Endothelial cell of umbilical vein (primary cell): ENCODE data around the gene PSMB3. TPM values are rescaled to one million over a fixed set of nuclear protein-coding genes. Genes with fewer than 3 reads are reported as not detected.
A peak's percentile ranks its signal among the peaks of the same experiment; 100 is the strongest.

Experiments
- BruUV-seq: library from RNA; stranded (reverse); fragments of 400-500 nt; replicated peaks from 2 replicates; lab custom pipeline; 2021; lab: Mats Ljungman, UMichigan
- CTCF ChIA-PET: fragments of 300-600, 350-600 bp; sonication (Branson Sonifier 250); formaldehyde crosslinking; loops from one replicate; lab custom pipeline; 2021; ENCODE audit warnings: antibody characterized with exemption, inconsistent platforms; lab: Charles Lee
- POLR2A ChIA-PET: fragments of 300-600, 350-600 bp; sonication (Branson Sonifier 250); formaldehyde crosslinking; loops from one replicate; lab custom pipeline; 2021; ENCODE audit warnings: antibody characterized with exemption, inconsistent platforms; lab: Charles Lee
- DNase-seq: peaks from one replicate; pipeline ENCODE4 v3.0.0-alpha.2; 2011; ENCODE audit warnings: low read depth, low spot score
- FAIRE-seq: peaks from 2 replicates; lab custom pipeline; 2011; peaks lifted over from hg19 to GRCh38; lab: Jason Lieb, UNC
- H2AFZ ChIP-seq: 2 replicates; pipeline ENCODE4 v1.6.0; 2012; ENCODE audit warnings: low read depth, low read length, control low read depth, inconsistent platforms
- H3K27ac ChIP-seq: 2 replicates; pipeline ENCODE4 v1.5.1; 2011; ENCODE audit warnings: low read depth, mild to moderate bottlenecking, control low read depth, low read length, moderate library complexity; ENCODE audit not compliant: insufficient read depth
- H3K27me3 ChIP-seq, 2 experiments: 2 replicates each; pipeline versions ENCODE4 v1.6.0 to v1.6.1; 2011; ENCODE audit warnings: low read length in 2 of 2, mixed read lengths in 1 of 2; ENCODE audit not compliant: control insufficient read depth in 2 of 2, insufficient read depth in 2 of 2
- H3K36me3 ChIP-seq, 2 experiments: 2 replicates in 1 of 2; 3 replicates in 1 of 2; pipeline ENCODE4 v1.5.1; 2011; ENCODE audit warnings: low read length in 2 of 2, mild to moderate bottlenecking in 1 of 2, moderate library complexity in 1 of 2; ENCODE audit not compliant: control insufficient read depth in 2 of 2, insufficient read depth in 2 of 2; ENCODE audit errors: extremely low read depth in 1 of 2
- H3K4me1 ChIP-seq: 3 replicates; pipeline ENCODE4 v1.5.1; 2011; ENCODE audit warnings: mild to moderate bottlenecking, low read length; ENCODE audit not compliant: control insufficient read depth, insufficient read depth; ENCODE audit errors: extremely low read depth
- H3K4me2 ChIP-seq: 2 replicates; pipeline ENCODE4 v1.6.1; 2011; ENCODE audit warnings: low read length, control low read depth, mixed read lengths; ENCODE audit not compliant: insufficient read depth
- H3K4me3 ChIP-seq, 3 experiments: fragments of 200-600 bp in 1 of 3; sonication (generic), shearing (Covaris generic) in 1 of 3; replicated peaks in 1 of 3; 2 replicates each; pipeline ENCODE4 v1.5.1; 2011 to 2016; ENCODE audit warnings: control low read depth in 3 of 3, low read length in 3 of 3, mild to moderate bottlenecking in 2 of 3, inconsistent platforms in 1 of 3, low read depth in 1 of 3, moderate library complexity in 1 of 3; ENCODE audit not compliant: insufficient read depth in 1 of 3
- H3K79me2 ChIP-seq: 2 replicates; pipeline ENCODE4 v1.6.0; 2012; ENCODE audit warnings: low read length, inconsistent platforms; ENCODE audit not compliant: control insufficient read depth, insufficient read depth
- H3K9ac ChIP-seq: replicated peaks from 2 replicates; pipeline ENCODE3; 2011; ENCODE audit warnings: low read length, control low read depth; ENCODE audit not compliant: insufficient read depth; ENCODE audit errors: extremely low read depth
- H3K9me1 ChIP-seq: replicated peaks from 3 replicates; pipeline ENCODE4 v1.6.0; 2011; ENCODE audit warnings: mild to moderate bottlenecking, low read length; ENCODE audit not compliant: control insufficient read depth, insufficient read depth; ENCODE audit errors: extremely low read depth
- H3K9me3 ChIP-seq: replicated peaks from 2 replicates; pipeline ENCODE4 v1.5.1; 2012; ENCODE audit warnings: low read length, inconsistent platforms; ENCODE audit not compliant: control insufficient read depth, insufficient read depth
- H4K20me1 ChIP-seq: replicated peaks from 2 replicates; pipeline ENCODE3; 2011; ENCODE audit warnings: mild to moderate bottlenecking, low read length; ENCODE audit not compliant: control insufficient read depth, insufficient read depth; ENCODE audit errors: extremely low read depth
- EZH2 ChIP-seq: IDR thresholded peaks from 2 replicates; pipeline ENCODE4 v1.6.1; 2012; ENCODE audit warnings: borderline replicate concordance, low read depth, mild to moderate bottlenecking, moderate library complexity, low read length, inconsistent platforms; ENCODE audit not compliant: severe bottlenecking
- GATA2 ChIP-seq: IDR thresholded peaks from 2 replicates; pipeline ENCODE4 v1.7.0; 2011; ENCODE audit warnings: low read depth, mild to moderate bottlenecking, moderate library complexity, mixed read lengths, low read length; ENCODE audit not compliant: insufficient read length, insufficient read depth
- MYC ChIP-seq: IDR thresholded peaks from one replicate; pipeline ENCODE4 v1.6.1; 2011; ENCODE audit warnings: mild to moderate bottlenecking, low read depth, low read length
- POLR2A ChIP-seq: IDR thresholded peaks from 2 replicates; pipeline ENCODE4 v1.6.1; 2012; ENCODE audit warnings: low read depth, mild to moderate bottlenecking, control low read depth, low read length
- POLR2AphosphoS5 ChIP-seq: IDR thresholded peaks from 2 replicates; pipeline ENCODE4 v1.6.1; 2012; ENCODE audit warnings: low read depth, mild to moderate bottlenecking, control low read depth, low read length, moderate library complexity; ENCODE audit not compliant: insufficient read depth
- dilution Hi-C: fragments of 300-500 bp; cut with MboI; formaldehyde crosslinking; loops from one replicate; pipeline ENCODE4 v1.15.0; 2019; ENCODE audit warnings: low sequenced_read_pairs; ENCODE audit not compliant: extremely low pct_ligation_motif_present
- intact Hi-C: fragments of 100-400 bp; cut with micrococcal nuclease; formaldehyde crosslinking; loops from one replicate; pipeline ENCODE4 v1.10.0; 2022
- polyA plus RNA-seq, 4 experiments: library from polyadenylated mRNA; depleted of rRNA in 3 of 4; stranded (reverse) in 3 of 4; unstranded in 1 of 4; fragments of >200 nt; gene quantifications; 2 replicates each; pipeline versions ENCODE4 v1.2.1 to v1.2.3, GENCODE V29; 2011 to 2012; ENCODE audit warnings: missing spikeins in 1 of 4
- total RNA-seq: library from RNA; stranded (reverse); gene quantifications from 2 replicates; pipeline ENCODE4 v1.2.3, GENCODE V29; 2021
- TF ChIP-seq, protein P1 (sequence below): IDR thresholded peaks from 2 replicates; pipeline ENCODE4 v1.6.1; 2011; ENCODE audit not compliant: insufficient read depth, insufficient read length

Gene PSMB3
- total and polyA plus RNA-seq, 2 donors (not counting 3 experiments of a cell fraction or from before 2014, with no cell fraction given): 213 to 685 TPM

- intact Hi-C loops (loop anchor here (1.0 to 5.0 kb wide), 4 partner anchors 9 to 69 kb away; partner anchors contain the start of gene RPL23), dilution Hi-C loops (no loop called here)
- Histone ChIP-seq H3K4me1 (peaks cover 17% of the 10 kb centered on the region), H3K9me3 (no peaks in the 10 kb centered on the region), H3K27ac (peak within 1 kb of the TSS; percentile 94), H3K9ac (peak within 1 kb of the TSS; percentile 98), H3K4me3 (peak within 1 kb of the TSS; percentile 51 to 94 (median 70)), H3K27me3 (no peaks in the 10 kb centered on the region), H3K4me2 (peak within 1 kb of the TSS; percentile 92), H2AFZ (peak within 1 kb of the TSS; percentile 59), H3K36me3 (peaks cover 11 to 12% of the 10 kb centered on the region in 2 experiments), H3K9me1 (no peaks in the 10 kb centered on the region), H4K20me1 (no peaks in the 10 kb centered on the region), H3K79me2 (peaks cover 40% of the 10 kb centered on the region)
- POLR2A ChIA-PET: no interaction called here
- TF ChIP-seq POLR2AphosphoS5 (peak; percentile 51), GATA2 (no peak), EZH2 (no peak), MYC (no peak), POLR2A (peak; percentile 50)
- TF ChIP-seq, protein P1, sequence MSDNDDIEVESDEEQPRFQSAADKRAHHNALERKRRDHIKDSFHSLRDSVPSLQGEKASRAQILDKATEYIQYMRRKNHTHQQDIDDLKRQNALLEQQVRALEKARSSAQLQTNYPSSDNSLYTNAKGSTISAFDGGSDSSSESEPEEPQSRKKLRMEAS: no peak
- BruUV-seq: TSS peak; percentile 79
- FAIRE-seq (no peak), DNase-seq (peak; percentile 96)
- CTCF ChIA-PET: interaction anchor here (1.0 kb wide), 1 partner anchor 353 kb away, joined by 3 read pairs; no protein-coding TSS in a partner anchor
Measured at GRCh38 chr17:38799501-38800236, 47.1 kb downstream of the PSMB3 start, which contains the start of gene PIP4K2B. TSS of gene PIP4K2B (minus strand) at chr17:38799556. CDS start at chr17:38799424, 132 bp downstream.
